GM21423 (cell line): Measurements from ENCODE around the gene LRP11.
"Not testable (repeated sequence)": the region's sequence is repeated elsewhere in the genome, so short reads cannot be mapped to it uniquely, and the experiment has no call there.

ENCODE experiments used
- ATAC-seq: cut with Tn5 transposase; IDR thresholded peaks from one replicate; pipeline ENCODE4 v1.9.1; 2021; ENCODE audit warnings: mild to moderate bottlenecking, moderate library complexity; ENCODE audit not compliant: unreplicated experiment

LRP11 gene, protein sequence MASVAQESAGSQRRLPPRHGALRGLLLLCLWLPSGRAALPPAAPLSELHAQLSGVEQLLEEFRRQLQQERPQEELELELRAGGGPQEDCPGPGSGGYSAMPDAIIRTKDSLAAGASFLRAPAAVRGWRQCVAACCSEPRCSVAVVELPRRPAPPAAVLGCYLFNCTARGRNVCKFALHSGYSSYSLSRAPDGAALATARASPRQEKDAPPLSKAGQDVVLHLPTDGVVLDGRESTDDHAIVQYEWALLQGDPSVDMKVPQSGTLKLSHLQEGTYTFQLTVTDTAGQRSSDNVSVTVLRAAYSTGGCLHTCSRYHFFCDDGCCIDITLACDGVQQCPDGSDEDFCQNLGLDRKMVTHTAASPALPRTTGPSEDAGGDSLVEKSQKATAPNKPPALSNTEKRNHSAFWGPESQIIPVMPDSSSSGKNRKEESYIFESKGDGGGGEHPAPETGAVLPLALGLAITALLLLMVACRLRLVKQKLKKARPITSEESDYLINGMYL

DNA sequence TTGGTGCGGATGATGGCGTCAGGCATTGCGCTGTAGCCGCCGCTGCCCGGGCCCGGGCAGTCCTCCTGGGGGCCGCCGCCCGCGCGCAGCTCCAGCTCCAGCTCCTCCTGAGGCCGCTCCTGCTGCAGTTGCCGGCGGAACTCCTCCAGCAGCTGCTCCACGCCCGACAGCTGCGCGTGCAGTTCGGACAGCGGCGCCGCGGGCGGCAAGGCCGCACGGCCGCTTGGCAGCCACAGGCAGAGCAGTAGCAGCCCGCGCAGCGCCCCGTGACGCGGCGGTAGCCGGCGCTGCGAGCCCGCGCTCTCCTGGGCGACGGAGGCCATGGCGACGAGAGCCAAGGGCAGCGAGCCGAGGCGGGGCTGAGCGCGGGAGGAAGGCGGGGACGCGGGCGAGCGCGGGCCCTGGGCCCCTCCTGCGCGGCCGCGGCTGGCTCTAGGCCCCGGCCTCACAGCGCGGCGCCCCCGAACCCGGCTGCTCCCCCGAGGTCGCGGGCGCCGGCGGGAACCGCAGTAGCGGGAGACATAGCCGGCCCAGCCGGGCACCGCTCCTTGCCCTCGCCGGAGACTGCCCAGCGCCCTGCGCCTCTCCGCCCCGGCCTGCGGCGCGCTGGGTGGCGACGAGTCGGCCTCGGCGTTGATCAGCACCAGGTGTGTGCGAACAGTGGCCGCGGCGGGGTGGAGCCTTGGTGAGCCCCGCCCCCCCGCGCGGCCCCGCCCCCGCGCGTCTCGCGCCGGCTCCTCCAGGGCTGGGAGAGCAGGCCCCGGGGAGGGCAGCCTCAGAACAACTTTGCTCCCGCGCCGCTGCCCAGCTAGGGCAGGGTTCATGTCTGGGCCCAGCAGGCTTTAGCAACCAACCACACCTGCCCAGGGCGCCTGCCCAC is at the start of gene LRP11:
Gene LRP11 (minus strand): TSS at position 662 of the 880 bp plus-strand sequence. CDS start 339 bp downstream, at position 323.
- ATAC-seq: peak; percentile 81

DNA sequence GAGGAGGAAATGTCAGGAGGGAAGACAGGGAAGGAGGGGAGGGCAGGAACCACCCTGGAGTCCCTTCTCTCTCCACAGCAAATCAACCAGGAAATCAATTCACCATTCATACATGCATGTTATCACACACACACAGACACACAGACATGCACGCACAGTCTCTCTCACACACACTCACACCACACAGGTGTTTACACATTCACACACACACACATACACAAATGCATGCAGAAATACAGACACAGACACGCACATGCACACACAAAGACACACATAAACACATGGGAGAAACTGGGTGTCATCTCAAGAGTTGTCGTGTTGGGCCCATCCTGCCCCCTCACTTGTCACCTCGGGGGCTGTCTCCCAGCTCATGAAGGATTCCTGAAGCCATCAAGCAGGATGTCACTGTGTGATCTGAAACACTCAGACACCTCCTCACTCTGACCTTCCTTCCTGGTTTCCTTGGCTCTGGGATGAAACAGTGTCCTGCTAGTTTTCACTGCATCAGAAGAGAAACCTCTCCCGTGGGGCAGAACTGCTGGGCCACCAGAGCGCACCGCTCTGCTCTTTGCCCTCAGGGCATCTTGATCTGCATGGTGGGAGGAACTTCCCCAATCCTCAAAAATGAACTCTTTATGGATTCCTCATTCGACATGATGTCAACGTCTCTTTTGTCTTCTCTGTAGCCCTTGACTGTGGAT is 49.5 kb upstream of the LRP11 start:
- ATAC-seq: no peak

DNA sequence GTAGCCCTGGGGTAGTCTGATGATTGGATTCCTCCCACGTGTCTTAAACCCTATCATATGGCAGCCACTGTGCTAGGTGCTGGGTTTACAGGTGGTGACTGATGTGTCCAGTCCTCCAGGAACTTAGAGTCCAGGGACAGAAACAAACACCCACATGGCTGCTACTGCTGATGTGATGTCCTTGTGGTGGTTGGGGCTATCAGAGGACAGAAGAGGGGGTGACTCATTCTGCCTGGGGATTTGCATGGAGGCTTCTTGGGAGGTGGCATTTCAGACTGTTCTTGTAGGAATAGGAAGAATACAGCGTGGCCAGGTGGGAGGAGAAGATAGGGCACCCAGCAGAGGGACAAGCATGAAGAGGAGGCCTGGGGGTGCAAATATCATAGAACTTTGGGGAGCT is 48.9 kb upstream of the LRP11 start:
- no peak for ATAC-seq

DNA sequence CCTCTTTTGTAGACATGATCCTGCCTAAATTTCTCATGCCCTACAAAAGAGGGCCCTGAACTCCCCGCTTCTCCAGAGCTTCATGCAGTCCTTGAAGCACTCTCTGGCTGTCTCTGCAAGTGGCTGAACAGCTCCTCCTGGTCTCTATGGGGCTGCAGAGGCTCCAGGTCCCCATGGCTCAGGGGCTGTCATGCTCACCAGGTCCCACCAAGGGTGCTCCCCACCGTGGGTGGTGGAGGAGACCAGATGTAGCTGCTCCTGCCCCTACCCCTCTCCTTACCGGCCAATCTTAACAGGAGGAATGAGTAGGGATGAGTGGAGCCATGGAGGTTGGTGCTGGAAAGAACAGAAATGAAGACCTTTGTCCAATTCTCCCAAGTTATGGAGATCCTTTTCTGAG is 48.5 kb upstream of the LRP11 start:
- not testable (repeated sequence) for ATAC-seq

DNA sequence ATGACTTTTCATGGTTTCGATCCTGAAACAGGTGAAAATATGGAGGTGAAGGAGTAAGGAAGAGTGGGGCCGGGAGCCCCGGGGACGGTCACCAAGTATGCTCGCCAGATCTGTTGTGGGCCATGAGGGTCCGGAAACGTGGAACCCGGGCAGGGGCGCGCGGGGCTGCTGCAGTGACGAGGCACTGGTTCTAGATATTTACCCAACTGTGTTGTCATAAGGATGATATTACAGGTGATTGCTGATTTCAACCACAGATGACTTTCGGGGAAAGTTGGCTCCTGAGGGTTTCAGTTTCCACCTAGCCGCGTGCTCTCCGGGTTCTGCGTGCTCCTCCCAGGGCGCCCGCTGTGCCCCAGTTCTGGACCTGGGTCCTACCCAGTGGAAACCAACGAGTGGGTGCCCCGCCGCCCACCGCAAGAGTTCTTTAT is 46.6 kb upstream of the LRP11 start:
- ATAC-seq: no peak

DNA sequence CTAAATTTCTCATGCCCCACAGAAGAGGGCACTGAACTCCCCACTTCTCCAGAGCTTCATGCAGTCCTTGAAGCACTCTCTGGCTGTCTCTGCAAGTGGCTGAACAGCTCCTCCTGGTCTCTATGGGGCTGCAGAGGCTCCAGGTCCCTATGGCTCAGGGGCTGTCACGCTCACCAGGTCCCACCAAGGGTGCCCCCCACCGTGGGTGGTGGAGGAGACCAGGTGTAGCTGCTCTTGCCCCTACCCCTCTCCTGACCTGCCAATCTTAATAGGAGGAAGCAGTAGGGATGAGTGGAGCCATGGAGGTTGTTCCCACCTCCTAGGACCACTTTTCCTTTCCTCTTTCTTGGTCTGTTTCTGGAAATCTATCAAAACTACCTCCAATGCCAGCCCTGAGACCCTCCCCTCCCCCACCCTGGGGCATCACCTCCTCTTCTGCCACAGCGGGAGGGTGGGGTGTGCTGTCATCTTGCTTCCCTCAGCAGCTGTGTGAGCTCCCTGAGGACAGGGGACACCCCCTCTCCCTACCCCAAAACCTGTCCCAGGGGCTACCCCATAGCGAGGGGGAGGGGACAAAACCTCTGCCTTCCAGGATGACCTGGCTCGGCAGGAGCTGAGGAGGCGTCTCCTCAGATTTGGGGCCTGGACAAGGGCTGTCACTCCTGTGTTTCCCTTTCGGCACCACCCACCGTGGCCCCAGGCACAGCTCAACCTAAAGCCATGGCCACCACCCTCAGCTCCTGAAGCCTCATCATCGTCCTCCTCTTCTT is 45.7 kb upstream of the LRP11 start:
- no peak for ATAC-seq

DNA sequence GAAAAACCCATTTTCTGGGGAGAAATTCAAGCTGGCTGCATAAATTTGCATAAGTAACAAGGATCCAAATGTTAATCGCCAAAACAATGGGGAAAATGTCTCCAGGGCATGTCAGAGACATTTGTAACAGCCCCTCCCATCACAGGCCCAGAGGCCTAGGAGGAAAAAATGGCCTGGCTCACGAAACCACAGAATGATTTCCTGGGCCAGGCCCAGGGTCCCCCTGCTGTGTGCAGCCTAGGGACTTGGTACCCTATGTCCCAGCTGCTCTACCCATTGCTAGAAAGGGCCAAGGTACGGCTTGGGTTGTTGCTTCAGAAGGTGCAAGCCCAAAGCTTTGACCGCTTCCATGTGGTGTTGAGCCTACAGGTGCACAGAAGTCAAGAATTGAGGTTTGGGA is 44.3 kb upstream of the LRP11 start:
- not testable (repeated sequence) for ATAC-seq

DNA sequence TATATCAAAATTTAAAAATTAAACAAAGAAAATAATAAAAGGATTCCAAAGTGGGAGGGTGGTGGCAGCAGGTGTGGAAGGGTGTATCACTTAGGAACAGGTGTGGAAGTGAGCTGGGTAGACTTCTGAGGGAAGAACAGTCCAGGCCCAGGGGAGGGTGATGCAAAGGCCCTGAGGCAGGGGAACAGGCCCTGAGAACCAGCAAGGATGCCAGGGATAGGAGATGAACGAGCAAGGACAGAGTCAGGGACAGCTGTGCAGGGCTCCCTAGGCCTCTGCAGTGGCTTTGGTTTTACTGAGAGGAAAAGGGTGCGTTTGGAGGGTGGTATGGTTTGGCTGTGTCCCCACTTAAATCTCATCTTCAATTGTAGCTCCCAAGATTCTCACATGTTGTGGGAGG is 43.2 kb upstream of the LRP11 start:
- ATAC-seq: no peak

DNA sequence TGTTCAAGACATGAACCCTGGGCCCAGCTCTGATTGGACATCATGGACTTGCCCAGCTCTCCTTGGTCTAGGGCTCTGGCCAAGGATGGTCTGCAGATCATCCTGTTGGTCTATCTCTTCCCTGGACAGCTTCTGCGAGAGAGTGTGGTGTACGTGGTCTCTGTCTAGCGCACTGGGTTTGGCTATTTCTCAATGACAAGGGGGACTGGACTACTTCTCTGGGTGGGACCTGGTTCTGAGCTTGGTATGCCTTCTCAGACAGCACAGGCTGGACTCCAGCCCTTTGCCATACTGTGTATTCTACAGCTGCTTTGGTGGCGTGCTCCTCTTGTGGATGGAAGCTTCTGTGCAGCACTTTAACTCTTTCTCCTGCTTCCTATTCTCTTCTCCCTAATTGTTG is 42.2 kb upstream of the LRP11 start:
- ATAC-seq: no peak

DNA sequence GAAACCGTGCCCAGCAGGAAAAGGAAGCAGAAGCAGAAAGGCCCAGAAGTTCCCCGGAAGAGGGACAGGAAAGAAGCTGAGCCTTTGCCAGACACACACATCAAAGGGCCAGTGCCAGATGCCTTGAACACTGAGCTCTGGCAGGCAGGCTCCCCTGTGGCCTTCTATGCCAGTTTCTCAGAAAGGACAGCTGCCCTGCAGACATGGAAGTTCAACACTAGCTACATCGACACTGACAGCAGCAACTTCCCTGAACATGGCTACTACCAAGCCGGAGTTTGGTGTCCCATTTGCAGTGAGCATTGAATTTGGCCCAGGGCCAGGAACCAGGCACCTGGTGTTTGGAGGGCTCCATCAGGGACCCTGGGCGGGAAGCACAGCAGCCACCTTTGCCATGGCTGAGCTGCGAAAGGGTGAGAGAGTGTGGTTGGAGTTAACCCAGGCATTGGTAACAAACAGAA is 41.8 kb upstream of the LRP11 start:
- no peak for ATAC-seq

DNA sequence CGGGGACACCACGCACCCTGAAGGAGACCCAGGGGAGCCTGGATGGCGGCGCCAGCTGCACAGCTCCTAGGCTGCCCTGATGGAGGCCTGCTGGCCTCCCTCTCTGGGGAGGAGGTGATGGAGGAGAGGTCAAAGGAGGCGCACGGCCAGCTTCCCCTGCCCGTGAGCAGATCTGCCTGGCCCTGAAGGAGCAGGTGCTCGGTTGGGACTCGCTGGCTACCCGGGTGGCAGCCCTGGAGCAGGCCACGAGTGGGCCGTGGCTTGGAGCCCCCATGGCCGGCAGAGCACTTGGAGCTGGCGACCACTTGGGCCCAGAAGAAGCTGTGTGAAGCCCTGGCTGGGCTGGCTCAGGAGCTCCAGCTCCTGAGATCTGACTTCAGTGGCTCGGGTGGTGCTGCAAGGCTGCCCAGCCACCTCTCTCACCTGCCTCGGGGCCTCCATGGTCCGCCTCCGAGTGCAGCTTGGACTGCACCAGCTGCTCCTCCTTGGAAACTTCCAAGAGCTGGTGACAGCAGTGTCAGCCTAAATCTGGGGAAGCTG is 41.3 kb upstream of the LRP11 start:
- no peak for ATAC-seq

DNA sequence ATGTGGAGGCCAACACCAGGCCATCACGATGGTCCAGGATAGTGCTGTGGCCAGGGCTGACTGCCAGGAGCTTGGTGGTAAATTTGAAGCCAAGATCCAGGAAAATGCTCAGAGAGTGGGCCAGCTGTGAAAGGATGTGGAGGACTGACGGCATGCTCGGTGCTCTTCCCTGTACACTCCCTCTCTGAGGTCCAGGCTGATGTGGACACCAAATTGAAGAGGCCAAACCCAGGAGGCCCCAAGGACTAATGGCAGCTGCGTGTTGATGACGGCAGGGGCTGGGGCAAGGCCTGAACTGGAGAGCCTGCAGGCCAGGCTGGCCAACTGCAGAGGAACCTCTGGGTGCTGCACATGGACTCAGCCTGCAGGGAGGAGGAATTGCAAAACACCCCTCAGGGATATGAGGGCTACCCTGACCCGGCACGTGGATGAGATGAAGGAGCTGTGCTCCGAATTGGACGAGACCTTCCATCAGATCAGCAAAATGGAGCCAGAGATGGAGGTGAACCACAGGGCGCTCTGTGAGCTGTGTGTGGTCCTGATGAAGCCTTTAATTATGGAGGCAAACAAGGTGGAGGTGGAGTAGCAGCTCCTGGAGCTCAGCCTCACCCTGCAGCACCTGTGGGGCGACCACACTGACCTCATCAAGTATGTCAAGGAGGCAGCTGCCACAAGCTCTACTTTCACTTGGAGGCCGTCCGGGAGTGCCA is 40.7 kb upstream of the LRP11 start:
- no peak for ATAC-seq

DNA sequence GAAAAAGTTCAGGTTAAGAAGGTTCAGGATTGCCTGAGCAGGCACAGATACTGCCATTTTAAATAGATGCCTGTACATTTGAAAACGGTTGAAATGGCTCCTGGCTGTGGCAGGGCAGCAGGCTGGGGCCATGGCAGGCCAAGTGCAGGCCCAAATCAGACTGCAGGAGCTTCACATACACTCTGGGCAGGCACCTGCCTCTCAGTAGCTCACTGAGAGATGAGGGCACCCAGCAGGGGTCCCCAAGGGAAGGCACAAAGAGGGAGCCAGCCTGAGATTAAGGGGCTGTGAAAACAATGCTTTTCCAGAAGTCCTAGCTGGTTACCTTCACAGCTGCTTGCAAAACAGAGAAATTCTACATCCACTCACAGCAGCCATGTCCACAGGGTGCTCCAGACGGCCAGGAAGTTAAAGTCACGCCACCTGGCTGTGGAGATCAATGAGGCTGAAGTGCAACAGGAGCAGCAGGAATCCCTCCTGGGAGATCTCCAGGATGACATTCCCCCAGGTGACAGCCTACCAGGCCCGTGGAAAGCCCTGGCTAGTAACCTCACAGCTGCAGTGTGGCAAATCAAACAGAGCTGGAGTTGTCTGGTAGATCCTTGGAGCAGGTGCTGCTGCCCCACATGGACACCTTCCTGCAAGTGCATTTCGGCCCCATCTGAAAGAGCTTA is 39.9 kb upstream of the LRP11 start:
- ATAC-seq: no peak

DNA sequence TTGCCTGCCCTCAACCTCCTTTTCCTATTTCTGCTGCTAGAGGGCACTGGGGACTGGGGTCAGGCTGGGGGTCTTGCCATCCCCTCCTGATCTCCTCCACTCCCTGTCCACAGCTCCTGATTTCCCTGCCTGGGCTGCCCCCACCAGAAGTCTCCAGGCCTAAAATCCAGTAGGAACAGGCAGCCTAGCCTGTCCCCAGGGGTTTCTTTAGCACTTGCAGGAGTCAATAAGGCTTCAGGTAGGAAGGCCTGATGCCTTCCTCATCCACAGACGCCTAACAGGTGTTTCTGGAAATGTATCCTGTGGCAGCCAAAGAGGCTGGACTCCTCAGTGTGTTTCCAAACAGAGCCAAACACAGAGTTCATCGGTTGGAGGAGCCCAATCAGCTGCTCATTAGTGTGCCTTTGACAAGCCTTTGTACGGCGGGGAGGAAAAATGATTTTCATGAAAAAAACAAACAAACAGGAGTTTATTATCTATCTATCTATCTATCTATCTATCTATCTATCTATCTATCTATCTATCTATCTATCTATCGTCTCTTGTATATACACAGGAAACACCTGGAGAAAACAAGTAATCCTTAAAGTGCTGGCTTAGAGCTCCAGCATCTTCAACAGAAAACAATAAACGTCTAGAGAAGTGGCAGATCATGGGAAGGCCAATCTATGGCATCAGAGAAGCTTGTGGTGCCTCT is 37.4 kb upstream of the LRP11 start:
- no peak for ATAC-seq

DNA sequence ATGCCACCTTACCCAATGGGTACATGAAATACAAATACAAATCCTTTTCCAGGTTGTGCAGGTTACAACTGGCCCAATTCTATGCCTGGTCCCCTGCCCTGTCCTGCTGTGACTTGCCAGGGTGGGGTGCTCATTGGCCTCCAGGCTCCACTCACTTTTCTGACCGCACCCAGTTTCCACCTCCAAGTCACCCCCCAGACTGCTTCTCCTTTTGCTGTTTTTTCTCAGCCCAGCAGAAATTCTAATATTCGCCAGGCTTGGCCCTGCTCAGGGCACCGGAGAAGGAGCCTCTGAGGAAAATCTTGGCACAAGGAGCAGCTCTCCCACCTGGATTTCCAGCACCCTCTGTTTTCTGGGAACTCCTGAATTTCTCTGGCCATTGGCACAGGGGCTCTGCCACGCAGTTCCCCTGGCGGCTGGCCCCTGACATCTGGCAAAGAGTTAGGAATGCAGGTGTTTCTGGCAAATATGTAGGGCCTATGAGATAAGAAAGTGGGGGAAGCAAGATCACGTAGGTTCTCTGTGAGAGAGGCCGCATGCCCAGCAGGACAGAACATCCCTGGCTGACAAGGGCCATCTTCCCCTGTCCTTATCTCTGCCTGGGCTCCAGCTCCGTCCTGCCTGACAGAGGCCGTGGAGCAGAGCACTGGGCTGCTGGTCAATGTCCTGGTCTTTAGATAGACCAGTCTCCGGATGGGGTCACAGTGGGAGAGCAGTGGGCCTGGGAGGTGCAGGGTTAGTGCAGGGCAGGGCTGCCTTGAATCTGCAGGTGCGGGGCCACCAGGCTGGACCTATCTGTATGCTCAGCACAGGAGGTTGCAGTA is 36.7 kb upstream of the LRP11 start:
- ATAC-seq: no peak

DNA sequence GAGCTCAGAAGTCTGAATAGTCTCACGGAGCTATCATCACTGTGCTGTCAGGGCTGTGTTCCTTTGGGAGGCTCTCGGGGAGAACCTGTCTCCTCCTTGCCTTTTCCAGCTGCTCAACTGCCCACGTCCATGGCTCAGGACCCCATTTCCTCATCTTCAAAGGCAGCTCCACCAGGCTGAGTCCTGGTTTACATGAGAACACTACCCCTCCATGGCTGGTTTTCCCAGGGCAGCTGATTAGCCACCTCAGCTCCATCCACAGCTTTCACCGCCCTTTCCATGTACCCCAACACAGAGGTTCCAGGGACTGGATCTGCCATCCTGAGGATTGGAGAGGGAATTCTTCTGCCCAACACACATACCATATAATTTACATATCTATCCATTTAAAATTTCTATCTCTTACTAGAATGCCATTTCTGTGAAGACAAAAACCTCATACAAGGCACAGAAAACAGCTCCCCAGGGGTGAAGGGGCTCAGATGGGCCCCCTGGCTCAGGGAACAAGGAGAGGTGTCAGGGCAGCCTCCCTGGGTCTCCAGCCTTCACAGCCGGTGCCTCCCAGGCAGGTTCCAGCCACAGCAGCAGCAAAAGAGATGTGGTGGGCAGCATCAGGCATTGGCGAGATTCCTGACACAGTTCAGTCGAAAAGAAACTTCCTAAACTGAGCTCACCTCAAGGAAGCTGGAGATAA is 35.9 kb upstream of the LRP11 start:
- ATAC-seq: no peak

DNA sequence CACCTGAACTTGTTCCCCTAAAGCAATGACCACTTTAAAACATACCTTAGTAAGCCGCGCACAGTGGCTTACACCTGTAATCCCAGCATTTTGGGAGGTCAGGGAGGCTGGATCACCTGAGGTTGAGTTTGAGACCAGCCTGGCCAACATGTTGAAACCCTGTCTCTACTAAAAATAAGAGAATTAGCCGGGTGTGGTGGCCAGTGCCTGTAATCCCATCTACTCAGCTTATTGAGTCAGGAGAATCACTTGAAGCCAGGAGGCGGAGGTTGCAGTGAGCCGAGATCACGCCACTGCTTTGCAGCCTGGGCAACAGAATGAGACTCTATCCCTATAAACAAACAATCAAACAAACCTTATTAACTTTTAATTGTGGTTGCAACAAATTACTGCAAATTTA is 35.3 kb upstream of the LRP11 start:
- ATAC-seq: no peak
